GM19372 (cell line): ENCODE results near the gene ZNF716.
"Not testable (repeated sequence)": the region's sequence is repeated elsewhere in the genome, so short reads cannot be mapped to it uniquely, and the experiment has no call there.

ENCODE experiments used
- ATAC-seq: cut with Tn5 transposase; IDR thresholded peaks from one replicate; pipeline ENCODE4 v1.9.1; 2021; ENCODE audit warnings: mild to moderate bottlenecking, low read depth, moderate library complexity; ENCODE audit not compliant: unreplicated experiment

ZNF716 gene

GRCh38 chr7:57449904-57450303, at the start of gene ZNF716:
TSS of gene ZNF716 (plus strand) at chr7:57450177. CDS start at chr7:57450289, 112 bp downstream.
- no peak for ATAC-seq

- ATAC-seq, result no peak
Observed at GRCh38 chr7:57400531-57401155, 49.3 kb upstream of the ZNF716 start.

GRCh38 chr7:57403051-57403450, 46.9 kb upstream of the ZNF716 start:
- not testable (repeated sequence) for ATAC-seq

GRCh38 chr7:57403601-57404342, 46.2 kb upstream of the ZNF716 start:
- no peak for ATAC-seq

- ATAC-seq, result no peak
Observed at GRCh38 chr7:57404343-57404966, 45.5 kb upstream of the ZNF716 start.

GRCh38 chr7:57404967-57405421, 45.0 kb upstream of the ZNF716 start:
- ATAC-seq, result no peak

GRCh38 chr7:57407125-57407524, 42.9 kb upstream of the ZNF716 start:
- ATAC-seq, result no peak

GRCh38 chr7:57412168-57412567, 37.8 kb upstream of the ZNF716 start:
- ATAC-seq, result no peak

- no peak for ATAC-seq
Observed at GRCh38 chr7:57412618-57413017, 37.4 kb upstream of the ZNF716 start.

GRCh38 chr7:57413529-57414398, 36.2 kb upstream of the ZNF716 start:
- no peak for ATAC-seq

GRCh38 chr7:57414415-57414814, 35.6 kb upstream of the ZNF716 start:
- no peak for ATAC-seq

- ATAC-seq, result no peak
Observed at GRCh38 chr7:57414852-57415251, 35.1 kb upstream of the ZNF716 start.

- ATAC-seq, result no peak
Observed at GRCh38 chr7:57415326-57415725, 34.7 kb upstream of the ZNF716 start.

- ATAC-seq, result no peak
Observed at GRCh38 chr7:57415730-57416129, 34.2 kb upstream of the ZNF716 start.

- no peak for ATAC-seq
Observed at GRCh38 chr7:57416601-57417358, 33.2 kb upstream of the ZNF716 start.

- no peak for ATAC-seq
Observed at GRCh38 chr7:57417736-57418135, 32.2 kb upstream of the ZNF716 start.

GRCh38 chr7:57423768-57424167, 26.2 kb upstream of the ZNF716 start:
- ATAC-seq, result no peak

- ATAC-seq, result no peak
Observed at GRCh38 chr7:57424515-57425238, 25.3 kb upstream of the ZNF716 start.

GRCh38 chr7:57425239-57425944, 24.6 kb upstream of the ZNF716 start:
- no peak for ATAC-seq
